ENCODE data around the gene ARPC1B.

DNA sequence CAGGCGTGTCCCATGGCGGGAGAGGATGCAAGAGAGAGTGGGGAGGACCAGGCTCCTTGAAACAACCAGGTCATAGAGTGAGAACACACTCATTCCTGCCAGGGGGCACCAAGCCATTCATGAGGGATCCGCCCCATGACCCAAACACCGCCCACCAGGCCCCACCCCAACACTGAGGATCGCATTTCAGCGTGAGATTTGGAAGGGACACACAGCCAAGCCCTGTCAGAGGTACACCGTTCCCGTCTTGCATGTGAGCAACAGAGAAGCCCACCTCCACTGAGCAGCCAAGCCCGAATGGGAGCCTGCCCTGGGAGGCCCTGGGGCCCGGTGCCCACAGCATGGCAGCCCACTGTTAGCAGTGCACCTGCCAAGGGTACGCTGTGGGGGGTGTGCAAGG is 7.9 kb upstream of the ARPC1B start:
- TF ChIP-seq, protein P1, sequence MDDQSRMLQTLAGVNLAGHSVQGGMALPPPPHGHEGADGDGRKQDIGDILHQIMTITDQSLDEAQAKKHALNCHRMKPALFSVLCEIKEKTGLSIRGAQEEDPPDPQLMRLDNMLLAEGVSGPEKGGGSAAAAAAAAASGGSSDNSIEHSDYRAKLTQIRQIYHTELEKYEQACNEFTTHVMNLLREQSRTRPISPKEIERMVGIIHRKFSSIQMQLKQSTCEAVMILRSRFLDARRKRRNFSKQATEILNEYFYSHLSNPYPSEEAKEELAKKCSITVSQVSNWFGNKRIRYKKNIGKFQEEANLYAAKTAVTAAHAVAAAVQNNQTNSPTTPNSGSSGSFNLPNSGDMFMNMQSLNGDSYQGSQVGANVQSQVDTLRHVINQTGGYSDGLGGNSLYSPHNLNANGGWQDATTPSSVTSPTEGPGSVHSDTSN (IDR thresholded peaks at IDR 0.05): no peak
- TF ChIP-seq, protein P2, sequence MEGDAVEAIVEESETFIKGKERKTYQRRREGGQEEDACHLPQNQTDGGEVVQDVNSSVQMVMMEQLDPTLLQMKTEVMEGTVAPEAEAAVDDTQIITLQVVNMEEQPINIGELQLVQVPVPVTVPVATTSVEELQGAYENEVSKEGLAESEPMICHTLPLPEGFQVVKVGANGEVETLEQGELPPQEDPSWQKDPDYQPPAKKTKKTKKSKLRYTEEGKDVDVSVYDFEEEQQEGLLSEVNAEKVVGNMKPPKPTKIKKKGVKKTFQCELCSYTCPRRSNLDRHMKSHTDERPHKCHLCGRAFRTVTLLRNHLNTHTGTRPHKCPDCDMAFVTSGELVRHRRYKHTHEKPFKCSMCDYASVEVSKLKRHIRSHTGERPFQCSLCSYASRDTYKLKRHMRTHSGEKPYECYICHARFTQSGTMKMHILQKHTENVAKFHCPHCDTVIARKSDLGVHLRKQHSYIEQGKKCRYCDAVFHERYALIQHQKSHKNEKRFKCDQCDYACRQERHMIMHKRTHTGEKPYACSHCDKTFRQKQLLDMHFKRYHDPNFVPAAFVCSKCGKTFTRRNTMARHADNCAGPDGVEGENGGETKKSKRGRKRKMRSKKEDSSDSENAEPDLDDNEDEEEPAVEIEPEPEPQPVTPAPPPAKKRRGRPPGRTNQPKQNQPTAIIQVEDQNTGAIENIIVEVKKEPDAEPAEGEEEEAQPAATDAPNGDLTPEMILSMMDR (IDR thresholded peaks at IDR 0.05): no peak
- TF ChIP-seq ELF1 (IDR thresholded peaks at IDR 0.05): no peak
- no peak for TF ChIP-seq TAF1 (IDR thresholded peaks at IDR 0.05; ENCODE audit: borderline replicate concordance, low read depth, low read length)
- no peak for TF ChIP-seq SMC3 (IDR thresholded peaks at IDR 0.05; ENCODE audit: low read depth, low read length)
- TF ChIP-seq MXI1 (IDR thresholded peaks at IDR 0.05; ENCODE audit: low read depth, low read length): no peak

Data from SK-N-SH (cell line).